ENCODE measurements around the gene RNPEP. TPM values are rescaled to one million over a fixed set of nuclear protein-coding genes. Genes with fewer than 3 reads are reported as not detected.

Gene RNPEP
- total and polyA plus RNA-seq, 2 of the 13 experiments (the other 11 are each of a cell fraction or from before 2014, with no cell fraction given), result 20.6 to 38.4 TPM

DNA sequence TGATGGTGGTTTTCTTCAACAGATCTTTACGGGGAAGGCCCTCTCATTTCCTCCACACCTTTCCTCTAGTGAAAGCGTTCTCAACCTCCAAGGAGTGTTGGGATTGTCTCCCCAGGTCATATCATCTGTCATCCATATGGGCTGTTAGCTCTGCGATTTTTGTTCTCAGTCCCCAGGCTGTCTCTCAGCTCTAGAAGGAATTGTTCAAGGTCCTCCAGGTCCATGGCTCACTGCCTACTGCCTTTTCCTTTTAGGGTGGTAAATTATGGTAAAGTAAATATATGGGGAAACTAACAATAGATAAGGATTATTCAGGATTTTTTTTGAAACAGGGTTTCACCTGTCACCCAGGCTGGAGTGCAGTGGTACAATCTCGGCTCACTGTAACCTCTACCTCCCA lies 65.5 kb downstream of the RNPEP start (continued):
- no peak for TF ChIP-seq ZNF263 (CRISPR knock-in tag; IDR thresholded peaks at IDR 0.05)
- TF ChIP-seq NFKB2 (CRISPR knock-in tag; IDR thresholded peaks at IDR 0.05; ENCODE audit: borderline replicate concordance), result no peak
- TF ChIP-seq ZNF639 (CRISPR knock-in tag; conservative IDR thresholded peaks at IDR 0.05), result no peak
- TF ChIP-seq, protein P1, sequence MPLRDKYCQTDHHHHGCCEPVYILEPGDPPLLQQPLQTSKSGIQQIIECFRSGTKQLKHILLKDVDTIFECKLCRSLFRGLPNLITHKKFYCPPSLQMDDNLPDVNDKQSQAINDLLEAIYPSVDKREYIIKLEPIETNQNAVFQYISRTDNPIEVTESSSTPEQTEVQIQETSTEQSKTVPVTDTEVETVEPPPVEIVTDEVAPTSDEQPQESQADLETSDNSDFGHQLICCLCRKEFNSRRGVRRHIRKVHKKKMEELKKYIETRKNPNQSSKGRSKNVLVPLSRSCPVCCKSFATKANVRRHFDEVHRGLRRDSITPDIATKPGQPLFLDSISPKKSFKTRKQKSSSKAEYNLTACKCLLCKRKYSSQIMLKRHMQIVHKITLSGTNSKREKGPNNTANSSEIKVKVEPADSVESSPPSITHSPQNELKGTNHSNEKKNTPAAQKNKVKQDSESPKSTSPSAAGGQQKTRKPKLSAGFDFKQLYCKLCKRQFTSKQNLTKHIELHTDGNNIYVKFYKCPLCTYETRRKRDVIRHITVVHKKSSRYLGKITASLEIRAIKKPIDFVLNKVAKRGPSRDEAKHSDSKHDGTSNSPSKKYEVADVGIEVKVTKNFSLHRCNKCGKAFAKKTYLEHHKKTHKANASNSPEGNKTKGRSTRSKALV (CRISPR knock-in tag; IDR thresholded peaks at IDR 0.05), result no peak
- TF ChIP-seq DMAP1 (CRISPR knock-in tag; IDR thresholded peaks at IDR 0.05), result no peak
- TF ChIP-seq TMF1 (CRISPR knock-in tag; IDR thresholded peaks at IDR 0.05; ENCODE audit: low read depth), result no peak
- TF ChIP-seq RXRB (CRISPR knock-in tag; IDR thresholded peaks at IDR 0.05; ENCODE audit: borderline replicate concordance), result peak; percentile 26; the same call in 1 of the 2 replicates
- TF ChIP-seq ATF1 (CRISPR knock-in tag; IDR thresholded peaks at IDR 0.05), result no peak
- TF ChIP-seq ZNF883 (CRISPR knock-in tag; IDR thresholded peaks at IDR 0.05; ENCODE audit: not compliant biosample characterization), result no peak
- TF ChIP-seq SRSF4 (IDR thresholded peaks at IDR 0.05; ENCODE audit: low read depth, low read length, poor library complexity, severe bottlenecking), result no peak
- TF ChIP-seq, protein P2, sequence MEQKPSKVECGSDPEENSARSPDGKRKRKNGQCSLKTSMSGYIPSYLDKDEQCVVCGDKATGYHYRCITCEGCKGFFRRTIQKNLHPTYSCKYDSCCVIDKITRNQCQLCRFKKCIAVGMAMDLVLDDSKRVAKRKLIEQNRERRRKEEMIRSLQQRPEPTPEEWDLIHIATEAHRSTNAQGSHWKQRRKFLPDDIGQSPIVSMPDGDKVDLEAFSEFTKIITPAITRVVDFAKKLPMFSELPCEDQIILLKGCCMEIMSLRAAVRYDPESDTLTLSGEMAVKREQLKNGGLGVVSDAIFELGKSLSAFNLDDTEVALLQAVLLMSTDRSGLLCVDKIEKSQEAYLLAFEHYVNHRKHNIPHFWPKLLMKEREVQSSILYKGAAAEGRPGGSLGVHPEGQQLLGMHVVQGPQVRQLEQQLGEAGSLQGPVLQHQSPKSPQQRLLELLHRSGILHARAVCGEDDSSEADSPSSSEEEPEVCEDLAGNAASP (CRISPR knock-in tag; IDR thresholded peaks at IDR 0.05; ENCODE audit: borderline replicate concordance), result no peak
- no peak for TF ChIP-seq ZMAT3 (CRISPR knock-in tag; conservative IDR thresholded peaks at IDR 0.05)
- TF ChIP-seq NCOA2 (CRISPR knock-in tag; IDR thresholded peaks at IDR 0.05), result 0 out of 2 replicates have a peak, but pooled peaks have one; percentile 16
- TF ChIP-seq MAFF (IDR thresholded peaks at IDR 0.05; ENCODE audit: low read depth, low read length), result no peak
- no peak for TF ChIP-seq MIXL1 (CRISPR knock-in tag; IDR thresholded peaks at IDR 0.05)
- no peak for TF ChIP-seq CEBPB (IDR thresholded peaks at IDR 0.05; ENCODE audit: borderline replicate concordance, low read depth, low read length)
- no peak for TF ChIP-seq ZNF572 (CRISPR knock-in tag; IDR thresholded peaks at IDR 0.05)
- TF ChIP-seq TBX3 (IDR thresholded peaks at IDR 0.05; ENCODE audit: borderline replicate concordance), result no peak
- no peak for TF ChIP-seq FOXP1 (IDR thresholded peaks at IDR 0.05)
- TF ChIP-seq FOXP1 (CRISPR knock-in tag; IDR thresholded peaks at IDR 0.05), result peak; percentile 33; the same call in 1 of the 2 replicates
- no peak for TF ChIP-seq ZNF33A (CRISPR knock-in tag; IDR thresholded peaks at IDR 0.05; ENCODE audit: borderline replicate concordance)
- TF ChIP-seq, protein P3, sequence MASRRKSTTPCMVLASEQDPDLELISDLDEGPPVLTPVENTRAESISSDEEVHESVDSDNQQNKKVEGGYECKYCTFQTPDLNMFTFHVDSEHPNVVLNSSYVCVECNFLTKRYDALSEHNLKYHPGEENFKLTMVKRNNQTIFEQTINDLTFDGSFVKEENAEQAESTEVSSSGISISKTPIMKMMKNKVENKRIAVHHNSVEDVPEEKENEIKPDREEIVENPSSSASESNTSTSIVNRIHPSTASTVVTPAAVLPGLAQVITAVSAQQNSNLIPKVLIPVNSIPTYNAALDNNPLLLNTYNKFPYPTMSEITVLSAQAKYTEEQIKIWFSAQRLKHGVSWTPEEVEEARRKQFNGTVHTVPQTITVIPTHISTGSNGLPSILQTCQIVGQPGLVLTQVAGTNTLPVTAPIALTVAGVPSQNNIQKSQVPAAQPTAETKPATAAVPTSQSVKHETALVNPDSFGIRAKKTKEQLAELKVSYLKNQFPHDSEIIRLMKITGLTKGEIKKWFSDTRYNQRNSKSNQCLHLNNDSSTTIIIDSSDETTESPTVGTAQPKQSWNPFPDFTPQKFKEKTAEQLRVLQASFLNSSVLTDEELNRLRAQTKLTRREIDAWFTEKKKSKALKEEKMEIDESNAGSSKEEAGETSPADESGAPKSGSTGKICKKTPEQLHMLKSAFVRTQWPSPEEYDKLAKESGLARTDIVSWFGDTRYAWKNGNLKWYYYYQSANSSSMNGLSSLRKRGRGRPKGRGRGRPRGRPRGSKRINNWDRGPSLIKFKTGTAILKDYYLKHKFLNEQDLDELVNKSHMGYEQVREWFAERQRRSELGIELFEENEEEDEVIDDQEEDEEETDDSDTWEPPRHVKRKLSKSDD (CRISPR knock-in tag; IDR thresholded peaks at IDR 0.05; ENCODE audit: low read depth), result no peak
- TF ChIP-seq ZNF7 (CRISPR knock-in tag; IDR thresholded peaks at IDR 0.05), result no peak

Measured in HepG2 (cell line).